CD14-positive monocyte (primary cell): ENCODE results near the gene VDAC1. TPM values are rescaled to one million over a fixed set of nuclear protein-coding genes. Genes with fewer than 3 reads are reported as not detected.

Source experiments
- DNase-seq, 3 donors: peaks; one replicate each; pipeline ENCODE4 v3.0.0-alpha.2; 2011 to 2022
- H2AFZ ChIP-seq: 2 replicates; pipeline ENCODE4 v1.6.0; 2012; ENCODE audit warnings: mild to moderate bottlenecking, low read depth, low read length, inconsistent platforms; ENCODE audit not compliant: insufficient read depth, poor library complexity, severe bottlenecking
- H3K27ac ChIP-seq, 2 donors: 1 replicate in 1 of 2; 2 replicates in 1 of 2; pipeline ENCODE4 v1.5.1; 2012 to 2013; ENCODE audit warnings: low read length in 2 of 2, control low read depth in 1 of 2, inconsistent platforms in 1 of 2, low read depth in 1 of 2, mild to moderate bottlenecking in 1 of 2
- H3K27me3 ChIP-seq, 2 donors: one replicate each; pipeline versions ENCODE4 v1.6.0 to v1.6.1; 2011 to 2013; ENCODE audit warnings: low read length in 2 of 2; ENCODE audit not compliant: control insufficient read depth in 2 of 2, insufficient read depth in 2 of 2
- H3K36me3 ChIP-seq, 2 donors: replicated peaks in 1 of 2; 1 replicate in 1 of 2; 2 replicates in 1 of 2; pipeline versions ENCODE4 v1.5.1 to v1.6.1; 2012 to 2013; ENCODE audit warnings: low read length in 2 of 2, control low read depth in 1 of 2, inconsistent platforms in 1 of 2, mild to moderate bottlenecking in 1 of 2; ENCODE audit not compliant: insufficient read depth in 2 of 2, control insufficient read depth in 1 of 2
- H3K4me1 ChIP-seq, 2 donors: 1 replicate in 1 of 2; 2 replicates in 1 of 2; pipeline versions ENCODE4 v1.5.1 to v1.6.1; 2012 to 2013; ENCODE audit warnings: low read length in 2 of 2, control low read depth in 1 of 2, inconsistent platforms in 1 of 2, mild to moderate bottlenecking in 1 of 2, moderate library complexity in 1 of 2; ENCODE audit not compliant: insufficient read depth in 2 of 2, control insufficient read depth in 1 of 2
- H3K4me2 ChIP-seq: replicated peaks from 2 replicates; pipeline ENCODE3; 2012; ENCODE audit warnings: low read length, moderate library complexity, mild to moderate bottlenecking; ENCODE audit not compliant: poor library complexity, severe bottlenecking; ENCODE audit errors: extremely low read depth
- H3K4me3 ChIP-seq, 3 experiments: fragments of 200-600 bp in 1 of 3; sonication (generic) in 1 of 3; replicated peaks in 1 of 3; 1 replicate in 2 of 3; 2 replicates in 1 of 3; pipeline ENCODE4 v1.5.1; 2011 to 2013; ENCODE audit warnings: low read length in 3 of 3, mild to moderate bottlenecking in 3 of 3, control low read depth in 2 of 3, low read depth in 2 of 3, inconsistent platforms in 1 of 3, moderate library complexity in 1 of 3
- H3K79me2 ChIP-seq: 2 replicates; pipeline ENCODE4 v1.6.0; 2012; ENCODE audit warnings: mild to moderate bottlenecking, control low read depth, inconsistent platforms, low read length, moderate library complexity; ENCODE audit not compliant: insufficient read depth
- H3K9ac ChIP-seq: 2 replicates; pipeline ENCODE4 v1.6.0; 2017; ENCODE audit warnings: low read length, mild to moderate bottlenecking; ENCODE audit not compliant: insufficient read depth, poor library complexity, severe bottlenecking
- H3K9me3 ChIP-seq, 2 donors: replicated peaks in 1 of 2; 1 replicate in 1 of 2; 2 replicates in 1 of 2; pipeline versions ENCODE4 v1.5.1 to v1.6.1; 2012 to 2013; ENCODE audit warnings: low read length in 2 of 2, control low read depth in 1 of 2; ENCODE audit not compliant: control insufficient read depth in 1 of 2, insufficient read depth in 1 of 2
- H4K20me1 ChIP-seq: 2 replicates; pipeline ENCODE4 v1.6.0; 2012; ENCODE audit warnings: mild to moderate bottlenecking, low read length, control low read depth, moderate library complexity; ENCODE audit not compliant: insufficient read depth
- H3K27ac Mint-ChIP-seq, 7 donors: one replicate each; pipeline ENCODE4 v1.8.0; 2020; ENCODE audit warnings: mild to moderate bottlenecking in 7 of 7, mixed read lengths in 7 of 7, moderate library complexity in 6 of 7, inconsistent platforms in 2 of 7
- H3K27me3 Mint-ChIP-seq, 3 donors: one replicate each; pipeline ENCODE4 v1.8.0; 2021 to 2022; ENCODE audit warnings: low read depth in 3 of 3, mild to moderate bottlenecking in 3 of 3, mixed read lengths in 3 of 3, moderate library complexity in 3 of 3, inconsistent platforms in 1 of 3
- H3K36me3 Mint-ChIP-seq, 2 donors: one replicate each; pipeline ENCODE4 v1.8.0; 2020; ENCODE audit warnings: mixed read lengths in 2 of 2, inconsistent platforms in 1 of 2, mild to moderate bottlenecking in 1 of 2
- H3K4me1 Mint-ChIP-seq: one replicate; pipeline ENCODE4 v1.8.0; 2020; ENCODE audit warnings: mild to moderate bottlenecking, mixed read lengths
- H3K4me3 Mint-ChIP-seq, 2 donors: one replicate each; pipeline ENCODE4 v1.8.0; 2020; ENCODE audit warnings: mild to moderate bottlenecking in 2 of 2, mixed read lengths in 2 of 2, moderate library complexity in 1 of 2
- H3K9me3 Mint-ChIP-seq, 7 donors: one replicate each; pipeline ENCODE4 v1.8.0; 2020 to 2022; ENCODE audit warnings: mixed read lengths in 7 of 7, mild to moderate bottlenecking in 6 of 7, moderate library complexity in 6 of 7, inconsistent platforms in 2 of 7
- WGBS: methylation state at CpG from one replicate; pipeline ENCODE4 v1.1.5; 2013; ENCODE audit warnings: missing lambda C conversion rate; ENCODE audit not compliant: insufficient coverage; 5-methylcytosine and 5-hydroxymethylcytosine counted together
- intact Hi-C, 2 donors: fragments of 100-400 bp; cut with micrococcal nuclease; formaldehyde crosslinking; loops; one replicate each; pipeline versions ENCODE4 v1.15.0 to v1.15.1; 2023
- polyA plus RNA-seq, 3 donors: library from polyadenylated mRNA; depleted of rRNA in 1 of 3; unstranded in 2 of 3; stranded (reverse) in 1 of 3; fragments of 300-500 nt in 2 of 3; fragments of >200 nt in 1 of 3; fragmentation: Illumina TruSeq in 2 of 3; gene quantifications; 1 replicate in 2 of 3; 2 replicates in 1 of 3; pipeline ENCODE4 v1.2.3, GENCODE V29; 2012 to 2021
- TF ChIP-seq, protein P1 (sequence below): fragments of 200-600 bp; IDR thresholded peaks from one replicate; pipeline ENCODE4 v1.8.0; 2022; ENCODE audit warnings: antibody characterized with exemption, mild to moderate bottlenecking

VDAC1 gene
- polyA plus RNA-seq, 3 donors: 59.9 to 107 (median 84.4) TPM

DNA sequence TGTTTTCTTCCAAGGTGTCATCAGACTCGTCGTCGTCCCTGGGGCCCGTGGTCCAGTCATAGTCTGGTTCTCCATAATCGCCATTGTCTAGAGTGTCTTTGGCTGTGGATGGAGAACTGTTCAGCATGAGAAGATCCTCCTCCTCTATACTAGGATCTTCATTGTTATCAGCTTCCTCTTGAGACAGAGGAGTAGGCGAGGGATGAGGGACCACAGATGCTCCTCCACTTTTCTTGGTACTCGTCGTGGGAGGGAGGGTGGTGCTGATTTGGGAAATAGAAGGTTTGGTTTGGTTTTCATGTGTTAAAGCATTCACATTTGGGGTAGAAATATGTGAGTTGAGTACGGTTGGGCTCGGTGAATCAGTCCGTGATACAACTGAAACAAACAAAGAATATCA, 45.1 kb downstream of the VDAC1 start:
- peak overlapping the region in 2 of 7 donors; percentile 34 to 49 for H3K27ac Mint-ChIP-seq
- DNase-seq: no peak
- Histone ChIP-seq H3K4me2 (no peak overlapping the region), H3K36me3 (peaks cover 33 to 58% of the 10 kb centered on the region in 2 donors), H3K9ac (no peak overlapping the region), H3K4me1 (no peaks in the 10 kb centered on the region), H3K79me2 (peaks cover 31% of the 10 kb centered on the region), H2AFZ (no peak overlapping the region), H3K9me3 (no peaks in the 10 kb centered on the region), H3K4me3 (no peak overlapping the region), H4K20me1 (peaks cover 14% of the 10 kb centered on the region), H3K27ac (peak overlapping the region in 1 of 2 donors; percentile 32), H3K27me3 (no peaks in the 10 kb centered on the region)
- H3K4me3 Mint-ChIP-seq: no peak overlapping the region
- WGBS: 80% methylated on average over 2 of the region's 11 CpGs
- H3K36me3 Mint-ChIP-seq: peaks cover 41 to 52% of the 10 kb centered on the region in 2 donors
- intact Hi-C loops: no loop called here
- TF ChIP-seq, protein P1, sequence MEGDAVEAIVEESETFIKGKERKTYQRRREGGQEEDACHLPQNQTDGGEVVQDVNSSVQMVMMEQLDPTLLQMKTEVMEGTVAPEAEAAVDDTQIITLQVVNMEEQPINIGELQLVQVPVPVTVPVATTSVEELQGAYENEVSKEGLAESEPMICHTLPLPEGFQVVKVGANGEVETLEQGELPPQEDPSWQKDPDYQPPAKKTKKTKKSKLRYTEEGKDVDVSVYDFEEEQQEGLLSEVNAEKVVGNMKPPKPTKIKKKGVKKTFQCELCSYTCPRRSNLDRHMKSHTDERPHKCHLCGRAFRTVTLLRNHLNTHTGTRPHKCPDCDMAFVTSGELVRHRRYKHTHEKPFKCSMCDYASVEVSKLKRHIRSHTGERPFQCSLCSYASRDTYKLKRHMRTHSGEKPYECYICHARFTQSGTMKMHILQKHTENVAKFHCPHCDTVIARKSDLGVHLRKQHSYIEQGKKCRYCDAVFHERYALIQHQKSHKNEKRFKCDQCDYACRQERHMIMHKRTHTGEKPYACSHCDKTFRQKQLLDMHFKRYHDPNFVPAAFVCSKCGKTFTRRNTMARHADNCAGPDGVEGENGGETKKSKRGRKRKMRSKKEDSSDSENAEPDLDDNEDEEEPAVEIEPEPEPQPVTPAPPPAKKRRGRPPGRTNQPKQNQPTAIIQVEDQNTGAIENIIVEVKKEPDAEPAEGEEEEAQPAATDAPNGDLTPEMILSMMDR: no peak
- peaks cover 0 to 2% (median 0%) of the 10 kb centered on the region in 7 donors for H3K9me3 Mint-ChIP-seq
- H3K27me3 Mint-ChIP-seq: no peaks in the 10 kb centered on the region
- H3K4me1 Mint-ChIP-seq: peaks cover 13% of the 10 kb centered on the region

DNA sequence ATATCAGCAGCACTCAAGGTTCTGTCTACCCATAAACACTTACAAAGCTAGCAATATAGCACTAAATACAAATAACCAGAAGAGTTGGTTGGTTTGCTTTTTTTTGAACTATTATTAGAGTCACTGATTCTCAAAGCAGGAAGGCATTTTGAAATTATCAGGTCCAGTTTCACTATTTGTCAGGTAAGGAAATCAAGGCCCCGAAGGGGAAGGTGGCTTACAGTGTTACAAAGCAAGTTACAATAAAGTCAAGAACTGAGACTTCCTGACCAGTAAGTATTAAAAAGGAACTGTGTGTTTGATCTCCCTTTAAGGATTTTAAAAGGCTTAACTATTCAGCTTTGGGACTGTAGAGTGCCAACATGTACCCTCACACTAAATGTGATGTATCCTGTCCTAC, 47.2 kb downstream of the VDAC1 start:
- Histone ChIP-seq H3K27ac (no peak overlapping the region), H3K4me2 (no peak overlapping the region)
- WGBS: 0% methylated on average over 1 of the region's 1 CpG

More for the DNA sequence above, 47.2 kb downstream of the VDAC1 start:
- no peaks in the 10 kb centered on the region for H3K27me3 Mint-ChIP-seq
- no peak overlapping the region for H2AFZ ChIP-seq
- H3K27me3 ChIP-seq: no peaks in the 10 kb centered on the region
- no peaks in the 10 kb centered on the region for H4K20me1 ChIP-seq
- TF ChIP-seq, protein P1: no peak
- H3K4me1 Mint-ChIP-seq: peaks cover 9% of the 10 kb centered on the region
- H3K4me1 ChIP-seq: no peaks in the 10 kb centered on the region
- H3K9me3 Mint-ChIP-seq: peaks cover 0 to 4% (median 0%) of the 10 kb centered on the region in 7 donors
- H3K4me3 ChIP-seq: no peak overlapping the region
- H3K4me3 Mint-ChIP-seq: no peak overlapping the region
- H3K36me3 Mint-ChIP-seq: peaks cover 40 to 56% of the 10 kb centered on the region in 2 donors
- no peak overlapping the region for H3K27ac Mint-ChIP-seq
- peaks cover 34 to 61% of the 10 kb centered on the region in 2 donors for H3K36me3 ChIP-seq
- intact Hi-C loops: no loop called here
- peaks cover 12% of the 10 kb centered on the region for H3K79me2 ChIP-seq
- H3K9me3 ChIP-seq: no peaks in the 10 kb centered on the region
- no peak for DNase-seq
- H3K9ac ChIP-seq: no peak overlapping the region
